Measurements from ENCODE around the gene MYCBP2.
A peak's percentile ranks its signal among the peaks of the same experiment; 100 is the strongest.

The MYCBP2 gene

GRCh38 chr13:77359171-77359570 is 32.3 kb upstream of the MYCBP2 start:
- no peak overlapping the region for H3K4me3 ChIP-seq (ENCODE audit: low read depth in 1 of 2, low read length in 1 of 2)
- TF ChIP-seq CTCF (IDR thresholded peaks at IDR 0.05), result no peak

GRCh38 chr13:77358001-77358400 is 31.1 kb upstream of the MYCBP2 start:
- no peak for TF ChIP-seq CTCF (IDR thresholded peaks at IDR 0.05)

More at GRCh38 chr13:77359171-77359570, 32.3 kb upstream of the MYCBP2 start:
- Histone ChIP-seq H3K27ac (no peak overlapping the region), H3K36me3 (no peaks in the 10 kb centered on the region), H3K27me3 (no peaks in the 10 kb centered on the region), H3K9me3 (no peaks in the 10 kb centered on the region), H3K4me1 (ENCODE audit: control insufficient read depth in 1 of 2, insufficient read depth in 1 of 2, low read depth in 1 of 2, low read length in 1 of 2) (peaks cover 16 to 34% of the 10 kb centered on the region in 2 experiments)

DNA sequence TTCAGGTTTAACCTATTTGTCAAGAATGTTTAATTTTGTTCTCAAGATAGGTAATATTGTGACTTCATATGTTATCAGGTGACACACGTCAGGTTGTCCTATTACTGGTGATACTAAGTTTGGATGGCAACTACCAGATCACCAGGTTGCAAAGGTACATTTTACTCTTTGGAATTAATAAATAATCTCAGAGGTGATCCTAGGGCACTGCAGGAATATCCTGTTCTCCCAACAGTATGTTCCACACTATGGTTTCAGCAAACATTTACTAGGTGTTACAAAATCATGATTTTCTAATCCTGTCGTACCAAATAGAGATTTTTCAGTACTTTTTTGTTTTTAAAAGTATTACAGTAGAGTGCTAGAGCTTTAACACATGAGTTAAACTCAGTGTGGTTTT is 29.3 kb upstream of the MYCBP2 start:
- Histone ChIP-seq H3K27me3 (no peaks in the 10 kb centered on the region), H3K9me3 (no peaks in the 10 kb centered on the region), H3K27ac (no peak overlapping the region), H3K36me3 (no peaks in the 10 kb centered on the region), H3K4me3 (ENCODE audit: low read depth in 1 of 2, low read length in 1 of 2) (no peak overlapping the region), H3K4me1 (ENCODE audit: control insufficient read depth in 1 of 2, insufficient read depth in 1 of 2, low read depth in 1 of 2, low read length in 1 of 2) (peaks cover 32 to 54% of the 10 kb centered on the region in 2 experiments)
- no peak for TF ChIP-seq CTCF (IDR thresholded peaks at IDR 0.05)

More at GRCh38 chr13:77358001-77358400, 31.1 kb upstream of the MYCBP2 start:
- H3K9me3 ChIP-seq, result no peaks in the 10 kb centered on the region
- no peaks in the 10 kb centered on the region for H3K27me3 ChIP-seq
- no peak overlapping the region for H3K4me3 ChIP-seq (ENCODE audit: low read depth in 1 of 2, low read length in 1 of 2)
- H3K27ac ChIP-seq, result peak overlapping the region; percentile 28
- peaks cover 26 to 45% of the 10 kb centered on the region in 2 experiments for H3K4me1 ChIP-seq (ENCODE audit: control insufficient read depth in 1 of 2, insufficient read depth in 1 of 2, low read depth in 1 of 2, low read length in 1 of 2)
- H3K36me3 ChIP-seq, result no peaks in the 10 kb centered on the region

GRCh38 chr13:77353995-77354394 is 27.1 kb upstream of the MYCBP2 start:
- Histone ChIP-seq H3K9me3 (no peaks in the 10 kb centered on the region), H3K36me3 (no peaks in the 10 kb centered on the region), H3K4me3 (ENCODE audit: low read depth in 1 of 2, low read length in 1 of 2) (peak overlapping the region in 1 of 2 experiments; percentile 29), H3K27me3 (no peaks in the 10 kb centered on the region), H3K4me1 (ENCODE audit: control insufficient read depth in 1 of 2, insufficient read depth in 1 of 2, low read depth in 1 of 2, low read length in 1 of 2) (peaks cover 46 to 59% of the 10 kb centered on the region in 2 experiments), H3K27ac (peak overlapping the region; percentile 79)
- TF ChIP-seq CTCF (IDR thresholded peaks at IDR 0.05), result no peak

- H3K27ac ChIP-seq, result peak overlapping the region; percentile 37
- H3K4me3 ChIP-seq (ENCODE audit: low read depth in 1 of 2, low read length in 1 of 2), result no peak overlapping the region
- TF ChIP-seq CTCF (IDR thresholded peaks at IDR 0.05), result no peak
- peaks cover 52 to 53% of the 10 kb centered on the region in 2 experiments for H3K4me1 ChIP-seq (ENCODE audit: control insufficient read depth in 1 of 2, insufficient read depth in 1 of 2, low read depth in 1 of 2, low read length in 1 of 2)
- no peaks in the 10 kb centered on the region for H3K36me3 ChIP-seq
- no peaks in the 10 kb centered on the region for H3K9me3 ChIP-seq
- H3K27me3 ChIP-seq, result no peaks in the 10 kb centered on the region
These were observed 24.4 kb upstream of the MYCBP2 start for GRCh38 chr13:77351315-77351714.

GRCh38 chr13:77350811-77351210 is 23.9 kb upstream of the MYCBP2 start:
- Histone ChIP-seq H3K9me3 (no peaks in the 10 kb centered on the region), H3K36me3 (no peaks in the 10 kb centered on the region), H3K4me3 (ENCODE audit: low read depth in 1 of 2, low read length in 1 of 2) (no peak overlapping the region), H3K27me3 (no peaks in the 10 kb centered on the region), H3K4me1 (ENCODE audit: control insufficient read depth in 1 of 2, insufficient read depth in 1 of 2, low read depth in 1 of 2, low read length in 1 of 2) (peaks cover 52 to 53% of the 10 kb centered on the region in 2 experiments), H3K27ac (peak overlapping the region; percentile 37)
- TF ChIP-seq CTCF (IDR thresholded peaks at IDR 0.05), result no peak
